ENCODE results near the gene RBM7. TPM values are rescaled to one million over a fixed set of nuclear protein-coding genes. Genes with fewer than 3 reads are reported as not detected.

Gene RBM7
- total and polyA plus RNA-seq, 9 donors, result 19.8 to 31.5 (median 26.8) TPM

GRCh38 chr11:114392735-114393667 lies 7.5 kb upstream of the RBM7 start:
- no peak overlapping the region for H3K4me3 ChIP-seq (ENCODE audit: low read length)
- H3K9me3 ChIP-seq (replicated peaks; ENCODE audit: control insufficient read depth, low read depth, low read length), result no peaks in the 10 kb centered on the region
- H3K27me3 ChIP-seq (ENCODE audit: control insufficient read depth, insufficient read depth, low read length), result no peaks in the 10 kb centered on the region
- H3K4me1 ChIP-seq (ENCODE audit: control insufficient read depth, insufficient read depth, low read length), result no peaks in the 10 kb centered on the region
- H3K27ac ChIP-seq (ENCODE audit: low read length), result no peak overlapping the region
- DNase-seq, result no peak
- H3K36me3 ChIP-seq (ENCODE audit: control insufficient read depth, insufficient read depth, low read length), result no peaks in the 10 kb centered on the region
- no CpG with 5 or more reads among the region's 4 CpGs for WGBS (ENCODE audit: insufficient coverage)

GRCh38 chr11:114395736-114396135 lies 4.7 kb upstream of the RBM7 start:
- Histone ChIP-seq H3K27ac (ENCODE audit: low read length) (no peak overlapping the region), H3K27me3 (ENCODE audit: control insufficient read depth, insufficient read depth, low read length) (no peaks in the 10 kb centered on the region), H3K9me3 (replicated peaks; ENCODE audit: control insufficient read depth, low read depth, low read length) (no peaks in the 10 kb centered on the region), H3K4me3 (ENCODE audit: low read length) (no peak overlapping the region), H3K36me3 (ENCODE audit: control insufficient read depth, insufficient read depth, low read length) (no peaks in the 10 kb centered on the region), H3K4me1 (ENCODE audit: control insufficient read depth, insufficient read depth, low read length) (peaks cover 2% of the 10 kb centered on the region)
- DNase-seq, result no peak
- no CpG with 5 or more reads among the region's 3 CpGs for WGBS (ENCODE audit: insufficient coverage)

GRCh38 chr11:114396916-114397315 lies 3.5 kb upstream of the RBM7 start:
- no peaks in the 10 kb centered on the region for H3K27me3 ChIP-seq (ENCODE audit: control insufficient read depth, insufficient read depth, low read length)
- no peak for DNase-seq

GRCh38 chr11:114397349-114397982 lies 3.0 kb upstream of the RBM7 start:
- no peak for DNase-seq
- H3K36me3 ChIP-seq (ENCODE audit: control insufficient read depth, insufficient read depth, low read length), result no peaks in the 10 kb centered on the region
- no peak overlapping the region for H3K4me3 ChIP-seq (ENCODE audit: low read length)
- H3K27me3 ChIP-seq (ENCODE audit: control insufficient read depth, insufficient read depth, low read length), result no peaks in the 10 kb centered on the region
- H3K9me3 ChIP-seq (replicated peaks; ENCODE audit: control insufficient read depth, low read depth, low read length), result no peaks in the 10 kb centered on the region
- peaks cover 2% of the 10 kb centered on the region for H3K4me1 ChIP-seq (ENCODE audit: control insufficient read depth, insufficient read depth, low read length)
- no peak overlapping the region for H3K27ac ChIP-seq (ENCODE audit: low read length)
- no CpG with 5 or more reads among the region's 2 CpGs for WGBS (ENCODE audit: insufficient coverage)

More at GRCh38 chr11:114396916-114397315, 3.5 kb upstream of the RBM7 start:
- Histone ChIP-seq H3K36me3 (ENCODE audit: control insufficient read depth, insufficient read depth, low read length) (no peaks in the 10 kb centered on the region), H3K9me3 (replicated peaks; ENCODE audit: control insufficient read depth, low read depth, low read length) (no peaks in the 10 kb centered on the region), H3K4me3 (ENCODE audit: low read length) (no peak overlapping the region), H3K4me1 (ENCODE audit: control insufficient read depth, insufficient read depth, low read length) (peaks cover 2% of the 10 kb centered on the region), H3K27ac (ENCODE audit: low read length) (no peak overlapping the region)

GRCh38 chr11:114398303-114398920 lies 2.1 kb upstream of the RBM7 start:
- WGBS (ENCODE audit: insufficient coverage), result no CpG with 5 or more reads among the region's 4 CpGs
- Histone ChIP-seq H3K4me3 (ENCODE audit: low read length) (no peak overlapping the region), H3K4me1 (ENCODE audit: control insufficient read depth, insufficient read depth, low read length) (peaks cover 2% of the 10 kb centered on the region), H3K27me3 (ENCODE audit: control insufficient read depth, insufficient read depth, low read length) (no peaks in the 10 kb centered on the region), H3K27ac (ENCODE audit: low read length) (no peak overlapping the region), H3K9me3 (replicated peaks; ENCODE audit: control insufficient read depth, low read depth, low read length) (no peaks in the 10 kb centered on the region), H3K36me3 (ENCODE audit: control insufficient read depth, insufficient read depth, low read length) (no peaks in the 10 kb centered on the region)
- DNase-seq, result no peak

GRCh38 chr11:114399490-114400215 lies 813 bp upstream of the RBM7 start:
- Histone ChIP-seq H3K36me3 (ENCODE audit: control insufficient read depth, insufficient read depth, low read length) (peaks cover 2% of the 10 kb centered on the region), H3K4me1 (ENCODE audit: control insufficient read depth, insufficient read depth, low read length) (peaks cover 2% of the 10 kb centered on the region), H3K27ac (ENCODE audit: low read length) (peak overlapping the region; percentile 99), H3K27me3 (ENCODE audit: control insufficient read depth, insufficient read depth, low read length) (no peaks in the 10 kb centered on the region), H3K9me3 (replicated peaks; ENCODE audit: control insufficient read depth, low read depth, low read length) (no peaks in the 10 kb centered on the region), H3K4me3 (ENCODE audit: low read length) (peak overlapping the region; percentile 92)
- WGBS (ENCODE audit: insufficient coverage), result 0% methylated on average over 21 of the region's 29 CpGs
- DNase-seq, result peak; percentile 33

GRCh38 chr11:114400915-114401223 lies 403 bp downstream of the RBM7 start:
- Histone ChIP-seq H3K27ac (ENCODE audit: low read length) (peak overlapping the region; percentile 99), H3K27me3 (ENCODE audit: control insufficient read depth, insufficient read depth, low read length) (no peaks in the 10 kb centered on the region), H3K36me3 (ENCODE audit: control insufficient read depth, insufficient read depth, low read length) (peaks cover 7% of the 10 kb centered on the region), H3K4me3 (ENCODE audit: low read length) (peak overlapping the region; percentile 92), H3K4me1 (ENCODE audit: control insufficient read depth, insufficient read depth, low read length) (peaks cover 2% of the 10 kb centered on the region), H3K9me3 (replicated peaks; ENCODE audit: control insufficient read depth, low read depth, low read length) (no peaks in the 10 kb centered on the region)
- no peak for DNase-seq
- WGBS (ENCODE audit: insufficient coverage), result 0% methylated on average over 6 of the region's 8 CpGs

GRCh38 chr11:114401311-114401710 lies 845 bp downstream of the RBM7 start:
- peaks cover 7% of the 10 kb centered on the region for H3K36me3 ChIP-seq (ENCODE audit: control insufficient read depth, insufficient read depth, low read length)
- H3K27ac ChIP-seq (ENCODE audit: low read length), result peak overlapping the region; percentile 99
- no CpG with 5 or more reads among the region's 4 CpGs for WGBS (ENCODE audit: insufficient coverage)
- no peaks in the 10 kb centered on the region for H3K9me3 ChIP-seq (replicated peaks; ENCODE audit: control insufficient read depth, low read depth, low read length)
- peaks cover 2% of the 10 kb centered on the region for H3K4me1 ChIP-seq (ENCODE audit: control insufficient read depth, insufficient read depth, low read length)
- peak overlapping the region; percentile 92 for H3K4me3 ChIP-seq (ENCODE audit: low read length)
- DNase-seq, result peak; percentile 46
- no peaks in the 10 kb centered on the region for H3K27me3 ChIP-seq (ENCODE audit: control insufficient read depth, insufficient read depth, low read length)

GRCh38 chr11:114412946-114413345 lies 12.5 kb downstream of the RBM7 start:
- WGBS (ENCODE audit: insufficient coverage), result 100% methylated on average over 3 of the region's 4 CpGs
- no peak overlapping the region for H3K27ac ChIP-seq (ENCODE audit: low read length)
- H3K27me3 ChIP-seq (ENCODE audit: control insufficient read depth, insufficient read depth, low read length), result no peaks in the 10 kb centered on the region
- H3K4me1 ChIP-seq (ENCODE audit: control insufficient read depth, insufficient read depth, low read length), result no peaks in the 10 kb centered on the region
- no peak overlapping the region for H3K4me3 ChIP-seq (ENCODE audit: low read length)
- no peaks in the 10 kb centered on the region for H3K9me3 ChIP-seq (replicated peaks; ENCODE audit: control insufficient read depth, low read depth, low read length)
- H3K36me3 ChIP-seq (ENCODE audit: control insufficient read depth, insufficient read depth, low read length), result peaks cover 11% of the 10 kb centered on the region
- no peak for DNase-seq

GRCh38 chr11:114413958-114414357 lies 13.5 kb downstream of the RBM7 start:
- DNase-seq, result no peak
- Histone ChIP-seq H3K27ac (ENCODE audit: low read length) (no peak overlapping the region), H3K4me1 (ENCODE audit: control insufficient read depth, insufficient read depth, low read length) (no peaks in the 10 kb centered on the region), H3K27me3 (ENCODE audit: control insufficient read depth, insufficient read depth, low read length) (no peaks in the 10 kb centered on the region), H3K4me3 (ENCODE audit: low read length) (no peak overlapping the region), H3K36me3 (ENCODE audit: control insufficient read depth, insufficient read depth, low read length) (peaks cover 11% of the 10 kb centered on the region), H3K9me3 (replicated peaks; ENCODE audit: control insufficient read depth, low read depth, low read length) (no peaks in the 10 kb centered on the region)
- WGBS (ENCODE audit: insufficient coverage), result 85% methylated on average over 8 of the region's 10 CpGs
